HEK293 (cell line): ENCODE data around the gene DMKN.

ENCODE experiments used
- GLIS1 ChIP-seq: fragments of 450-650 bp; formaldehyde crosslinking; IDR thresholded peaks from 2 replicates; pipeline ENCODE4 v1.5.1; 2016; ENCODE audit warnings: missing biosample characterization, missing genetic modification characterization
- HOXA7 ChIP-seq: sonication (generic); formaldehyde crosslinking; IDR thresholded peaks from 2 replicates; pipeline ENCODE4 v1.8.1; 2022; ENCODE audit warnings: missing genetic modification reagents, borderline replicate concordance
- KLF7 ChIP-seq: fragments of 450-650 bp; formaldehyde crosslinking; IDR thresholded peaks from 2 replicates; pipeline ENCODE4 v1.5.1; 2016; ENCODE audit warnings: missing biosample characterization, missing genetic modification characterization, borderline replicate concordance
- KLF9 ChIP-seq: fragments of 450-650 bp; formaldehyde crosslinking; IDR thresholded peaks from 2 replicates; pipeline ENCODE4 v1.5.1; 2016; ENCODE audit warnings: missing biosample characterization, missing genetic modification characterization, low read depth
- MEIS1 ChIP-seq: sonication (generic); formaldehyde crosslinking; IDR thresholded peaks from 2 replicates; pipeline ENCODE4 v1.8.1; 2022; ENCODE audit warnings: missing genetic modification reagents, mild to moderate bottlenecking, borderline replicate concordance
- ZBTB17 ChIP-seq: fragments of 450-650 bp; formaldehyde crosslinking; IDR thresholded peaks from 2 replicates; pipeline ENCODE4 v1.5.1; 2016; ENCODE audit warnings: missing biosample characterization, missing genetic modification characterization
- ZBTB7A ChIP-seq: fragments of 450-650 bp; formaldehyde crosslinking; IDR thresholded peaks from 2 replicates; pipeline ENCODE4 v1.5.1; 2016; ENCODE audit warnings: low read depth, missing biosample characterization, missing genetic modification characterization
- ZFP37 ChIP-seq: fragments of 450-650 bp; formaldehyde crosslinking; IDR thresholded peaks from 2 replicates; pipeline ENCODE4 v1.5.1; 2016; ENCODE audit warnings: missing biosample characterization, missing genetic modification characterization
- ZFP41 ChIP-seq: fragments of 450-650 bp; formaldehyde crosslinking; IDR thresholded peaks from 2 replicates; pipeline ENCODE4 v1.5.1; 2016; ENCODE audit warnings: missing biosample characterization, missing genetic modification characterization, borderline replicate concordance
- ZNF350 ChIP-seq: fragments of 450-650 bp; formaldehyde crosslinking; IDR thresholded peaks from 2 replicates; pipeline ENCODE4 v1.5.0; 2017; ENCODE audit warnings: missing biosample characterization, mild to moderate bottlenecking, missing genetic modification characterization
- ZNF354C ChIP-seq: fragments of 450-650 bp; formaldehyde crosslinking; IDR thresholded peaks from 2 replicates; pipeline ENCODE4 v1.5.1; 2016; ENCODE audit warnings: missing biosample characterization, missing genetic modification characterization, low read depth, borderline replicate concordance
- ZNF37A ChIP-seq: fragments of 450-650 bp; IDR thresholded peaks from 2 replicates; pipeline ENCODE4 v1.5.1; 2018; ENCODE audit warnings: missing biosample characterization, missing genetic modification characterization
- ZNF426 ChIP-seq: fragments of 450-650 bp; formaldehyde crosslinking; IDR thresholded peaks from 2 replicates; pipeline ENCODE4 v1.5.1; 2017; ENCODE audit warnings: missing biosample characterization, missing genetic modification characterization, mild to moderate bottlenecking, inconsistent platforms, moderate library complexity
- ZNF433 ChIP-seq: fragments of 450-650 bp; formaldehyde crosslinking; IDR thresholded peaks from 2 replicates; pipeline ENCODE4 v1.5.1; 2016; ENCODE audit warnings: missing biosample characterization, missing genetic modification characterization, low read depth
- TF ChIP-seq, protein P1 (sequence below): fragments of 450-650 bp; formaldehyde crosslinking; IDR thresholded peaks from 2 replicates; pipeline ENCODE4 v1.5.1; 2016; ENCODE audit warnings: missing biosample characterization, missing genetic modification characterization
- TF ChIP-seq, protein P2 (sequence below): IDR thresholded peaks from 2 replicates; pipeline ENCODE4 v1.6.1; 2011; ENCODE audit warnings: mild to moderate bottlenecking, low read depth, low read length, borderline replicate concordance
- TF ChIP-seq, protein P3 (sequence below): fragments of 450-650 bp; formaldehyde crosslinking; IDR thresholded peaks from 2 replicates; pipeline ENCODE4 v1.5.1; 2017; ENCODE audit warnings: missing biosample characterization, missing genetic modification characterization
- TF ChIP-seq, protein P4 (sequence below): fragments of 450-650 bp; formaldehyde crosslinking; conservative IDR thresholded peaks from 2 replicates; pipeline ENCODE4 v1.5.1; 2016; ENCODE audit warnings: low read depth, missing biosample characterization, missing genetic modification characterization
- TF ChIP-seq, protein P5 (sequence below): fragments of 450-650 bp; formaldehyde crosslinking; IDR thresholded peaks from 2 replicates; pipeline ENCODE4 v1.5.1; 2016; ENCODE audit warnings: missing biosample characterization, missing genetic modification characterization
- TF ChIP-seq, protein P6 (sequence below): fragments of 450-650 bp; formaldehyde crosslinking; IDR thresholded peaks from 2 replicates; pipeline ENCODE4 v1.5.1; 2016; ENCODE audit warnings: missing biosample characterization, missing genetic modification characterization
- TF ChIP-seq, protein P7 (sequence below): fragments of 450-650 bp; formaldehyde crosslinking; IDR thresholded peaks from 2 replicates; pipeline ENCODE4 v1.5.1; 2017; ENCODE audit warnings: missing biosample characterization, missing genetic modification characterization

Gene DMKN

DNA sequence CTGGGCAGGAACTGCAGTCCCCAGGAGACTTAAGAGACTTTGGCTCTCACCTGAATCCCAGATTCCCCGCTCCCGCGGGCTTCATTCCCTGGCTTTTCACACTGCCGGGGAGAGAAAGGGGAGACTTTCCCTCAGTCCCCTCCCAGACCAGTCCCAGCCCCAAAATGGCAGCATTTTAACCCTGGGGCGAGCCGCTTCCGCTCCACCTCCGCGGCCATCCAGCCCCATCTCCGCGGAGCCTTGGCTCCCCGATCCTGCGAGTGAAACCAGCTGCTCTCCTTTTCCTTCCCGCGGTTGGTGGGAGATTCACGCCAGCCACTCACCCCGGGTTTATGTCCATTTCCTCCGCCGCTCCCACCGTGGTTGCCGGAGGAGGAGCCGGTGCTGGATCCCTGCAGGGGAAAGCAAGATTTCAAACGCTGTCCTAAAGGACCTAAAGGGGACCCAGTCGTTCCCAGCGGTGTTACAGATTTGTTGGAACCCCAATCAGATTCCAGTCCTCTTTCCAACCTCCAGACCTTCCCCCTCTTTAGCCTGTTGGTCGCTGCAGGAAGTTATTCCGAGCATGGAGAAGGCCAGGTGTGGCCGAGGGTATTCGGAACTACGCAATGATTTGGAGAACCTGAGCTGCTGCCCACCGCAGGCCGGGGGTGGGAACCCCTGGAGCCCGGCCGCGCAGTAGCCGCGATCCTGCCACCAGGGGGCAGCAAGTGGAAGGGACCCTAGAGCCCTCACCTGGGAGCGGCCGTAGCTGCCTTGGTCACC lies 3.4 kb downstream of the DMKN start (continued):
- TF ChIP-seq, protein P1, sequence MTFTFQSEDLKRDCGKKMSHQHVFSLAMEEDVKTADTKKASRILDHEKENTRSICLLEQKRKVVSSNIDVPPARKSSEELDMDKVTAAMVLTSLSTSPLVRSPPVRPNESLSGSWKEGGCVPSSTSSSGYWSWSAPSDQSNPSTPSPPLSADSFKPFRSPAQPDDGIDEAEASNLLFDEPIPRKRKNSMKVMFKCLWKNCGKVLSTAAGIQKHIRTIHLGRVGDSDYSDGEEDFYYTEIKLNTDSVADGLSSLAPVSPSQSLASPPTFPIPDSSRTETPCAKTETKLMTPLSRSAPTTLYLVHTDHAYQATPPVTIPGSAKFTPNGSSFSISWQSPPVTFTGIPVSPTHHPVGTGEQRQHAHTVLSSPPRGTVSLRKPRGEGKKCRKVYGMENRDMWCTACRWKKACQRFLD (tag by site-specific recombination), result no peak
- TF ChIP-seq KLF9 (tag by site-specific recombination) (peak; percentile 52), HOXA7 (no peak), ZFP37 (tag by site-specific recombination) (peak; percentile 96), ZBTB7A (peak; percentile 98), ZNF426 (tag by site-specific recombination) (no peak), KLF7 (tag by site-specific recombination) (peak; percentile 75), MEIS1 (CRISPR knock-in tag) (no peak), ZNF354C (tag by site-specific recombination) (no peak), GLIS1 (peak; percentile 97), ZNF433 (peak; percentile 6; the same call in 1 of the 2 replicates), ZNF350 (tag by site-specific recombination) (no peak), ZFP41 (no peak), ZNF37A (tag by site-specific recombination) (no peak), ZBTB17 (tag by site-specific recombination) (peak; percentile 96)
- TF ChIP-seq, protein P2, sequence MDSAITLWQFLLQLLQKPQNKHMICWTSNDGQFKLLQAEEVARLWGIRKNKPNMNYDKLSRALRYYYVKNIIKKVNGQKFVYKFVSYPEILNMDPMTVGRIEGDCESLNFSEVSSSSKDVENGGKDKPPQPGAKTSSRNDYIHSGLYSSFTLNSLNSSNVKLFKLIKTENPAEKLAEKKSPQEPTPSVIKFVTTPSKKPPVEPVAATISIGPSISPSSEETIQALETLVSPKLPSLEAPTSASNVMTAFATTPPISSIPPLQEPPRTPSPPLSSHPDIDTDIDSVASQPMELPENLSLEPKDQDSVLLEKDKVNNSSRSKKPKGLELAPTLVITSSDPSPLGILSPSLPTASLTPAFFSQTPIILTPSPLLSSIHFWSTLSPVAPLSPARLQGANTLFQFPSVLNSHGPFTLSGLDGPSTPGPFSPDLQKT, result no peak
- TF ChIP-seq, protein P3, sequence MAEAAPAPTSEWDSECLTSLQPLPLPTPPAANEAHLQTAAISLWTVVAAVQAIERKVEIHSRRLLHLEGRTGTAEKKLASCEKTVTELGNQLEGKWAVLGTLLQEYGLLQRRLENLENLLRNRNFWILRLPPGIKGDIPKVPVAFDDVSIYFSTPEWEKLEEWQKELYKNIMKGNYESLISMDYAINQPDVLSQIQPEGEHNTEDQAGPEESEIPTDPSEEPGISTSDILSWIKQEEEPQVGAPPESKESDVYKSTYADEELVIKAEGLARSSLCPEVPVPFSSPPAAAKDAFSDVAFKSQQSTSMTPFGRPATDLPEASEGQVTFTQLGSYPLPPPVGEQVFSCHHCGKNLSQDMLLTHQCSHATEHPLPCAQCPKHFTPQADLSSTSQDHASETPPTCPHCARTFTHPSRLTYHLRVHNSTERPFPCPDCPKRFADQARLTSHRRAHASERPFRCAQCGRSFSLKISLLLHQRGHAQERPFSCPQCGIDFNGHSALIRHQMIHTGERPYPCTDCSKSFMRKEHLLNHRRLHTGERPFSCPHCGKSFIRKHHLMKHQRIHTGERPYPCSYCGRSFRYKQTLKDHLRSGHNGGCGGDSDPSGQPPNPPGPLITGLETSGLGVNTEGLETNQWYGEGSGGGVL (tag by site-specific recombination), result peak; percentile 44; the same call in 1 of the 2 replicates
- TF ChIP-seq, protein P4, sequence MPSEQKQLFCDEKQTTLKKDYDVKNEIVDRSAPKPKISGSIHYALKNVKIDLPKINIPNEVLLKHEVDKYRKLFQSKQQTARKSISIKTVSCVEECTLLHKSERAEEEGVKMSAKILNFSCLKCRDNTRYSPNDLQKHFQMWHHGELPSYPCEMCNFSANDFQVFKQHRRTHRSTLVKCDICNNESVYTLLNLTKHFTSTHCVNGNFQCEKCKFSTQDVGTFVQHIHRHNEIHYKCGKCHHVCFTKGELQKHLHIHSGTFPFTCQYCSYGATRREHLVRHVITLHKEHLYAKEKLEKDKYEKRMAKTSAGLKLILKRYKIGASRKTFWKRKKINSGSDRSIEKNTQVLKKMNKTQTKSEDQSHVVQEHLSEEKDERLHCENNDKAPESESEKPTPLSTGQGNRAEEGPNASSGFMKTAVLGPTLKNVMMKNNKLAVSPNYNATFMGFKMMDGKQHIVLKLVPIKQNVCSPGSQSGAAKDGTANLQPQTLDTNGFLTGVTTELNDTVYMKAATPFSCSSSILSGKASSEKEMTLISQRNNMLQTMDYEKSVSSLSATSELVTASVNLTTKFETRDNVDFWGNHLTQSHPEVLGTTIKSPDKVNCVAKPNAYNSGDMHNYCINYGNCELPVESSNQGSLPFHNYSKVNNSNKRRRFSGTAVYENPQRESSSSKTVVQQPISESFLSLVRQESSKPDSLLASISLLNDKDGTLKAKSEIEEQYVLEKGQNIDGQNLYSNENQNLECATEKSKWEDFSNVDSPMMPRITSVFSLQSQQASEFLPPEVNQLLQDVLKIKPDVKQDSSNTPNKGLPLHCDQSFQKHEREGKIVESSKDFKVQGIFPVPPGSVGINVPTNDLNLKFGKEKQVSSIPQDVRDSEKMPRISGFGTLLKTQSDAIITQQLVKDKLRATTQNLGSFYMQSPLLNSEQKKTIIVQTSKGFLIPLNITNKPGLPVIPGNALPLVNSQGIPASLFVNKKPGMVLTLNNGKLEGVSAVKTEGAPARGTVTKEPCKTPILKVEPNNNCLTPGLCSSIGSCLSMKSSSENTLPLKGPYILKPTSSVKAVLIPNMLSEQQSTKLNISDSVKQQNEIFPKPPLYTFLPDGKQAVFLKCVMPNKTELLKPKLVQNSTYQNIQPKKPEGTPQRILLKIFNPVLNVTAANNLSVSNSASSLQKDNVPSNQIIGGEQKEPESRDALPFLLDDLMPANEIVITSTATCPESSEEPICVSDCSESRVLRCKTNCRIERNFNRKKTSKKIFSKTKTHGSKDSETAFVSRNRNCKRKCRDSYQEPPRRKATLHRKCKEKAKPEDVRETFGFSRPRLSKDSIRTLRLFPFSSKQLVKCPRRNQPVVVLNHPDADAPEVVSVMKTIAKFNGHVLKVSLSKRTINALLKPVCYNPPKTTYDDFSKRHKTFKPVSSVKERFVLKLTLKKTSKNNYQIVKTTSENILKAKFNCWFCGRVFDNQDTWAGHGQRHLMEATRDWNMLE (tag by site-specific recombination), result peak; percentile 25; the same call in 1 of the 2 replicates
- TF ChIP-seq, protein P5, sequence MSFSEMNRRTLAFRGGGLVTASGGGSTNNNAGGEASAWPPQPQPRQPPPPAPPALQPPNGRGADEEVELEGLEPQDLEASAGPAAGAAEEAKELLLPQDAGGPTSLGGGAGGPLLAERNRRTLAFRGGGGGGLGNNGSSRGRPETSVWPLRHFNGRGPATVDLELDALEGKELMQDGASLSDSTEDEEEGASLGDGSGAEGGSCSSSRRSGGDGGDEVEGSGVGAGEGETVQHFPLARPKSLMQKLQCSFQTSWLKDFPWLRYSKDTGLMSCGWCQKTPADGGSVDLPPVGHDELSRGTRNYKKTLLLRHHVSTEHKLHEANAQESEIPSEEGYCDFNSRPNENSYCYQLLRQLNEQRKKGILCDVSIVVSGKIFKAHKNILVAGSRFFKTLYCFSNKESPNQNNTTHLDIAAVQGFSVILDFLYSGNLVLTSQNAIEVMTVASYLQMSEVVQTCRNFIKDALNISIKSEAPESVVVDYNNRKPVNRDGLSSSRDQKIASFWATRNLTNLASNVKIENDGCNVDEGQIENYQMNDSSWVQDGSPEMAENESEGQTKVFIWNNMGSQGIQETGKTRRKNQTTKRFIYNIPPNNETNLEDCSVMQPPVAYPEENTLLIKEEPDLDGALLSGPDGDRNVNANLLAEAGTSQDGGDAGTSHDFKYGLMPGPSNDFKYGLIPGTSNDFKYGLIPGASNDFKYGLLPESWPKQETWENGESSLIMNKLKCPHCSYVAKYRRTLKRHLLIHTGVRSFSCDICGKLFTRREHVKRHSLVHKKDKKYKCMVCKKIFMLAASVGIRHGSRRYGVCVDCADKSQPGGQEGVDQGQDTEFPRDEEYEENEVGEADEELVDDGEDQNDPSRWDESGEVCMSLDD, result peak; percentile 97
- TF ChIP-seq, protein P6, sequence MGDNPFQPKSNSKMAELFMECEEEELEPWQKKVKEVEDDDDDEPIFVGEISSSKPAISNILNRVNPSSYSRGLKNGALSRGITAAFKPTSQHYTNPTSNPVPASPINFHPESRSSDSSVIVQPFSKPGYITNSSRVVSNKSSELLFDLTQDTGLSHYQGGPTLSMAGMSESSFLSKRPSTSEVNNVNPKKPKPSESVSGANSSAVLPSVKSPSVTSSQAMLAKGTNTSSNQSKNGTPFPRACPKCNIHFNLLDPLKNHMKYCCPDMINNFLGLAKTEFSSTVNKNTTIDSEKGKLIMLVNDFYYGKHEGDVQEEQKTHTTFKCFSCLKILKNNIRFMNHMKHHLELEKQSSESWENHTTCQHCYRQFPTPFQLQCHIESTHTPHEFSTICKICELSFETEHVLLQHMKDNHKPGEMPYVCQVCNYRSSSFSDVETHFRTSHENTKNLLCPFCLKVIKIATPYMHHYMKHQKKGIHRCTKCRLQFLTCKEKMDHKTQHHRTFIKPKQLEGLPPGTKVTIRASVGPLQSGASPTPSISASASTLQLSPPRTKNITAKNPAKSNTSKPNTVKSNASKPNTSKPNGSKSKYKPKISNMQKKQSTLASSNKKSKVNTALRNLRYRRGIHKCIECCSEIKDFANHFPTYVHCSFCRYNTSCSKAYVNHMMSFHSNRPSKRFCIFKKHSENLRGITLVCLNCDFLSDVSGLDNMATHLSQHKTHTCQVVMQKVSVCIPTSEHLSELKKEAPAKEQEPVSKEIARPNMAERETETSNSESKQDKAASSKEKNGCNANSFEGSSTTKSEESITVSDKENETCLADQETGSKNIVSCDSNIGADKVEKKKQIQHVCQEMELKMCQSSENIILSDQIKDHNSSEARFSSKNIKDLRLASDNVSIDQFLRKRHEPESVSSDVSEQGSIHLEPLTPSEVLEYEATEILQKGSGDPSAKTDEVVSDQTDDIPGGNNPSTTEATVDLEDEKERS (tag by site-specific recombination), result no peak; the same call in 1 of the 2 replicates
- TF ChIP-seq, protein P7, sequence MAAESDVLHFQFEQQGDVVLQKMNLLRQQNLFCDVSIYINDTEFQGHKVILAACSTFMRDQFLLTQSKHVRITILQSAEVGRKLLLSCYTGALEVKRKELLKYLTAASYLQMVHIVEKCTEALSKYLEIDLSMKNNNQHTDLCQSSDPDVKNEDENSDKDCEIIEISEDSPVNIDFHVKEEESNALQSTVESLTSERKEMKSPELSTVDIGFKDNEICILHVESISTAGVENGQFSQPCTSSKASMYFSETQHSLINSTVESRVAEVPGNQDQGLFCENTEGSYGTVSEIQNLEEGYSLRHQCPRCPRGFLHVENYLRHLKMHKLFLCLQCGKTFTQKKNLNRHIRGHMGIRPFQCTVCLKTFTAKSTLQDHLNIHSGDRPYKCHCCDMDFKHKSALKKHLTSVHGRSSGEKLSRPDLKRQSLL, result peak; percentile 88
